HL-60 (cell line): ENCODE measurements around the gene GNG11.

Experiments used
- DNase-seq, 2 experiments: peaks; one replicate each; pipeline ENCODE4 v3.0.0-alpha.2; 2010 to 2020; ENCODE audit warnings: low read depth in 1 of 2, low spot score in 1 of 2
- H3K27ac ChIP-seq: fragments of 250-450 bp; sonication (Bioruptor Pico); replicated peaks from 2 replicates; pipeline ENCODE4 v1.5.1; 2020; ENCODE audit warnings: mild to moderate bottlenecking, moderate library complexity
- H3K27me3 ChIP-seq: fragments of 250-450 bp; sonication (Bioruptor Pico); 2 replicates; pipeline ENCODE4 v1.5.1; 2021; ENCODE audit warnings: mild to moderate bottlenecking, moderate library complexity; ENCODE audit not compliant: insufficient read depth, poor library complexity, severe bottlenecking
- H3K4me3 ChIP-seq: replicated peaks from 2 replicates; pipeline ENCODE4 v1.5.1; 2011; ENCODE audit warnings: mild to moderate bottlenecking, control low read depth, low read length; ENCODE audit not compliant: insufficient read depth
- GABPA ChIP-seq: IDR thresholded peaks from 2 replicates; pipeline ENCODE4 v1.6.1; 2012; ENCODE audit warnings: low read depth
- POLR2AphosphoS5 ChIP-seq: IDR thresholded peaks from 2 replicates; pipeline ENCODE4 v1.6.1; 2012; ENCODE audit warnings: low read depth
- SPI1 ChIP-seq: IDR thresholded peaks from 2 replicates; pipeline ENCODE4 v1.6.1; 2012; ENCODE audit warnings: low read depth, mild to moderate bottlenecking, borderline replicate concordance
- TF ChIP-seq, protein P1 (sequence below): IDR thresholded peaks from 2 replicates; pipeline ENCODE4 v1.6.1; 2012; ENCODE audit warnings: low read depth; ENCODE audit not compliant: insufficient replicate concordance
- TF ChIP-seq, protein P2 (sequence below): IDR thresholded peaks from one replicate; pipeline ENCODE4 v1.5.1; 2011; ENCODE audit warnings: low read length, control low read depth, inconsistent platforms; ENCODE audit not compliant: insufficient read depth

The GNG11 gene

GRCh38 chr7:93964262-93964661, 42.7 kb downstream of the GNG11 start:
- no peak overlapping the region for H3K27ac ChIP-seq
- H3K4me3 ChIP-seq: no peak overlapping the region
- H3K27me3 ChIP-seq: no peaks in the 10 kb centered on the region
- no peak for TF ChIP-seq POLR2AphosphoS5
- TF ChIP-seq, protein P1, sequence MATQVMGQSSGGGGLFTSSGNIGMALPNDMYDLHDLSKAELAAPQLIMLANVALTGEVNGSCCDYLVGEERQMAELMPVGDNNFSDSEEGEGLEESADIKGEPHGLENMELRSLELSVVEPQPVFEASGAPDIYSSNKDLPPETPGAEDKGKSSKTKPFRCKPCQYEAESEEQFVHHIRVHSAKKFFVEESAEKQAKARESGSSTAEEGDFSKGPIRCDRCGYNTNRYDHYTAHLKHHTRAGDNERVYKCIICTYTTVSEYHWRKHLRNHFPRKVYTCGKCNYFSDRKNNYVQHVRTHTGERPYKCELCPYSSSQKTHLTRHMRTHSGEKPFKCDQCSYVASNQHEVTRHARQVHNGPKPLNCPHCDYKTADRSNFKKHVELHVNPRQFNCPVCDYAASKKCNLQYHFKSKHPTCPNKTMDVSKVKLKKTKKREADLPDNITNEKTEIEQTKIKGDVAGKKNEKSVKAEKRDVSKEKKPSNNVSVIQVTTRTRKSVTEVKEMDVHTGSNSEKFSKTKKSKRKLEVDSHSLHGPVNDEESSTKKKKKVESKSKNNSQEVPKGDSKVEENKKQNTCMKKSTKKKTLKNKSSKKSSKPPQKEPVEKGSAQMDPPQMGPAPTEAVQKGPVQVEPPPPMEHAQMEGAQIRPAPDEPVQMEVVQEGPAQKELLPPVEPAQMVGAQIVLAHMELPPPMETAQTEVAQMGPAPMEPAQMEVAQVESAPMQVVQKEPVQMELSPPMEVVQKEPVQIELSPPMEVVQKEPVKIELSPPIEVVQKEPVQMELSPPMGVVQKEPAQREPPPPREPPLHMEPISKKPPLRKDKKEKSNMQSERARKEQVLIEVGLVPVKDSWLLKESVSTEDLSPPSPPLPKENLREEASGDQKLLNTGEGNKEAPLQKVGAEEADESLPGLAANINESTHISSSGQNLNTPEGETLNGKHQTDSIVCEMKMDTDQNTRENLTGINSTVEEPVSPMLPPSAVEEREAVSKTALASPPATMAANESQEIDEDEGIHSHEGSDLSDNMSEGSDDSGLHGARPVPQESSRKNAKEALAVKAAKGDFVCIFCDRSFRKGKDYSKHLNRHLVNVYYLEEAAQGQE: no peak
- TF ChIP-seq GABPA: no peak
- no peak for TF ChIP-seq SPI1
- TF ChIP-seq, protein P2, sequence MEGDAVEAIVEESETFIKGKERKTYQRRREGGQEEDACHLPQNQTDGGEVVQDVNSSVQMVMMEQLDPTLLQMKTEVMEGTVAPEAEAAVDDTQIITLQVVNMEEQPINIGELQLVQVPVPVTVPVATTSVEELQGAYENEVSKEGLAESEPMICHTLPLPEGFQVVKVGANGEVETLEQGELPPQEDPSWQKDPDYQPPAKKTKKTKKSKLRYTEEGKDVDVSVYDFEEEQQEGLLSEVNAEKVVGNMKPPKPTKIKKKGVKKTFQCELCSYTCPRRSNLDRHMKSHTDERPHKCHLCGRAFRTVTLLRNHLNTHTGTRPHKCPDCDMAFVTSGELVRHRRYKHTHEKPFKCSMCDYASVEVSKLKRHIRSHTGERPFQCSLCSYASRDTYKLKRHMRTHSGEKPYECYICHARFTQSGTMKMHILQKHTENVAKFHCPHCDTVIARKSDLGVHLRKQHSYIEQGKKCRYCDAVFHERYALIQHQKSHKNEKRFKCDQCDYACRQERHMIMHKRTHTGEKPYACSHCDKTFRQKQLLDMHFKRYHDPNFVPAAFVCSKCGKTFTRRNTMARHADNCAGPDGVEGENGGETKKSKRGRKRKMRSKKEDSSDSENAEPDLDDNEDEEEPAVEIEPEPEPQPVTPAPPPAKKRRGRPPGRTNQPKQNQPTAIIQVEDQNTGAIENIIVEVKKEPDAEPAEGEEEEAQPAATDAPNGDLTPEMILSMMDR: no peak
- no peak for DNase-seq

DNA sequence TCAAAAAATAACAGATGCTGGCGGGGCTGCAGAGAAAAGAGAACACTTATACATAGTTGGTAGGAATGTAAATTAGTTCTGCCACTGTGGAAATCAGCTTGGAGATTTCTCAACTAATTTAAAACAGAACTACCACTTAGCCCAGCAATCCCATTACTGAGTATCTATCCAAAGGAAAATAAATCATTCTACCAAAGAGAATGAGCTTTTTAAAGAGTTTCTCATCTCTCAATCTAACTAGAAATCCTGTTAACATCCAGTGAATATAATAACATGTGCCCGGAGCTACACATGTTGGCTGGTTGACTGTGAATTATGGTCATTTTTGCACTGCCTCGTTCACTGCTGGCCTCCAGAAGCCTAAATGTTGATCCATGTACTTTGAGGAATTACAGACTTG, 43.3 kb downstream of the GNG11 start:
- H3K27ac ChIP-seq: no peak overlapping the region
- no peak for DNase-seq
- H3K4me3 ChIP-seq: no peak overlapping the region
- no peaks in the 10 kb centered on the region for H3K27me3 ChIP-seq
- TF ChIP-seq SPI1 (no peak), POLR2AphosphoS5 (no peak), GABPA (no peak)
- TF ChIP-seq, protein P1: no peak
- TF ChIP-seq, protein P2: no peak

DNA sequence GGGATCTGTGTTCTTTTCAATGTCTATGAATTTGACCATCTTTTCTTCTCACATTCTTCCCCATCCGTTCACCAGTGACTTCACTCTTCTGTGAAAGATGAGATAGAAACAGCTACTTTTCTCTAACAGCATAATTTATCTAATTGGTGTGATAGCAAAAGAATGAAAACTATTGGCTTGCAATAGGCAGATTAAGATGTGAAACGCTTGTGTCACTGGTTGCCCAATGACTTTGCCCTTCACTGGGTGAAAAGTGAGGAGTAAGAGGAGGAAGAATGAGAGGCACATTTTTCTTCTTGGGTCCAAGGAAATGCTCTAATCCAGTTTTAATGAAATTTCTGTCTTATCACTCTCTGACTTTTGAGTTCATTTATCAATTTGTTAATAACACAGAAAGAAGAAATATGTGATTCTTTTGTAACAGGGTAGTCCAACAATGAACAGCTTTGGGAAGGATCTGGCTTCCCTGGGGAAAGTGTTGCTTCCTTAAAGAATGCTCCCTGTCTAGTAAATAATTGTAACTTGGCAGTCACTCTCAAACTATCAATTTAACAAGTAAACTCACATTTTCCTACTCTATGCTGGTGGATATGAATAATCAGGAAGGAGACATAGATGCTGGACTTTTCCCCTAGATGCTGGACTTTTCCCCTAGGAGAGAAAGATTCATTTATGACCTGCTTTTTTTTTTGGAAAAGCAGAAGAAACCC, 47.5 kb downstream of the GNG11 start:
- no peak for DNase-seq
- H3K4me3 ChIP-seq: no peak overlapping the region
- no peak overlapping the region for H3K27ac ChIP-seq
- TF ChIP-seq POLR2AphosphoS5 (no peak), SPI1 (no peak), GABPA (no peak)
- TF ChIP-seq, protein P2: no peak
- TF ChIP-seq, protein P1: no peak
- no peaks in the 10 kb centered on the region for H3K27me3 ChIP-seq
